ENCODE measurements around the gene HBD.

Gene HBD

DNA sequence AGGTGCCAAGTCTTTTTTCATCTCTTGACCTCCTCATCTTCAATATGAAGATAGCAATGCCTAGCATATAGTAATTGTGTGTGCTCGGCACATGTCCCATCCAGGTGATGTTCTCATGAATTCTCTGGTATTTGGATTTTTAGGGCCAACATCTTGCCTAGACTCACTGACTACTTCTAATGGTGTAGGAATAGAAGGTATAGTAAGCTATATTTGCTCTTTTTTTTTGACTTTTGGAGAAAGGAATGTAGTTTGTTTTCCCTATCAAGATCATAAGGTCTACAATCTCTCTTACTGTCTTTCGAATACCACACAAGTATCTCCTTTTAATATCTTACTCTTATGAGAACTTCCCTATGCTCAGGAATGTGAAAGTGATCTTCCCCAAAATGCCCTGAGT, 3.2 kb downstream of the HBD start:
- DNase-seq, result no peak

DNA sequence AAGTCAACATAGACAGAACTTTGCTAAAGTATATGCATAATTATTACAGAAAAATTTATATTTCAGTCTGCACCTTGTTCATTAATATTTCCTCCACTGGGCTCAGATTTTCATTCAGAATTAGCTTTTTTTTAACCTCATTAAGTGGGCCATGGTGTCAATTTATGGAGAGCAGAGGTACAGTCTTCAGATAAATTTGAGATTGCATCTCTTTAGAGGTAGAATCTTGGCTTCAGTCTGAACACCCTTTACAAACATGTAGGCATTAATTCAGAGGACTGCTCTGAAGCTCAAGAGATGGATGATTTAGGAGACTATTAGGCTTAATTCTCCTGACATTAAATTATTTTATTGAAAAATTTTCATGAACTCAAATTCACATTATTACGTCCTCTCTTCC, 4.0 kb downstream of the HBD start:
- DNase-seq, result no peak

DNA sequence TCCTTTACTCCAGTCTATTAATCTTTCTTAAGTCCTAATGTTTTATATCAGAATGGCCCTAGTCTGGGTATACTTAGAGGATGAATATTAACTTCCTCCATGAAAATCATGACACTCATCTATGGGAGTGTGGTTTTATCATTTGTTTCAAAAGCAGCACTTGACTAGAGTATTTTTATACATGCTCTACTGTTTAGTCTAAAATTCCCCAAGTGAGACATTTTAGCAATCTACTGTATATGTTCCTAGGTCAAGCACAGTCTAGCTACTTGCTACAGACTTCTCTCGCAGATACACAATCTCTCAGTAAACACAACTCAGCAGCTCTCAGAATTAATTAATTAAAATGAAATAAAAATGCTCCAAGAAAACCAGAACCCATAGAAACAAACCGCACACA, 4.5 kb downstream of the HBD start:
- no peak for DNase-seq

DNA sequence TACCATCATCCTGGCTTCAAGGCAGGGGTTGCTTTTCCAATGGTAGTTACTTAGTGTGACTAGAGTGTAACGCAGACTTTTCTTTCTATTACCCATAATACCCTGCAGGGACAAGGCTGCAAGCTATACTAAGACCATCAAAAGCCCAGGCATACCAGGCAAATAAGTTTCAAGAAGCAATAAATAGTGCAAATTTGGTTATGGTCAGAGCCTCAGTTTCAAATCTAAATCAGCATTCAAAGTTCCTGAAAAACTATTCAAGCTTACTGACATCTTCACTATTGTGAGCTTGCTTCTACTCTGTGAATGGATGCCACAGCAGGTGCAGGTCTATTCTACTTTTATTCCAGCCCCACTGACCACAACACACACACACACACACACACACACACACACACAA, 4.9 kb downstream of the HBD start:
- DNase-seq, result no peak

DNA sequence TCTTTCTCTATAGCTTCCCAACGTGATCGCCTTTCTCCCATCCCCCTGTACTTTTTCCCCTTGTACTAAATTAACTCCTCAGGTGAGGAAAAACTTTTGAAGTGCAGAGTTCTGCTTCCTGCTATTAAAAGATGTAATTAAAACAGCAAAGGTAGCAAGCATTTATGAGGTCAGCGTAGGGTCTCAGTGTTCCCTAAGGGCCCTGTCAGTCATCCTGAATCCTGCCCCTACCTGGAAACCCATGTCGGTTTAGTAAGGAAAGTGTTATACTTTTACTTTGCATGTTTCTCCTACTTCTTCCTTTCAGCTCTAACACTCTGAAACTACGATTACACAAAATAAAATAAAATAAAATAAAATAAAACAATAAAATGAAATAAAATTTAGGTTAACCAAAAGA, 6.2 kb downstream of the HBD start:
- no peak for DNase-seq

DNA sequence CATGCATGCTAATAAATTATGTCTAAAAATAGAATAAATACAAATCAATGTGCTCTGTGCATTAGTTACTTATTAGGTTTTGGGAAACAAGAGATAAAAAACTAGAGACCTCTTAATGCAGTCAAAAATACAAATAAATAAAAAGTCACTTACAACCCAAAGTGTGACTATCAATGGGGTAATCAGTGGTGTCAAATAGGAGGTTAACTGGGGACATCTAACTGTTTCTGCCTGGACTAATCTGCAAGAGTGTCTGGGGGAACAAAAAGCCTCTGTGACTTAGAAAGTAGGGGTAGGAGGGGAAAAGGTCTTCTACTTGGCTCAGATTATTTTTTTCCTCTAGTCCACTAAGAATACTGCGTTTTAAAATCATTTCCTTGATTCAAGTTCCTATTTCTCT, 6.6 kb downstream of the HBD start:
- no peak for DNase-seq

DNA sequence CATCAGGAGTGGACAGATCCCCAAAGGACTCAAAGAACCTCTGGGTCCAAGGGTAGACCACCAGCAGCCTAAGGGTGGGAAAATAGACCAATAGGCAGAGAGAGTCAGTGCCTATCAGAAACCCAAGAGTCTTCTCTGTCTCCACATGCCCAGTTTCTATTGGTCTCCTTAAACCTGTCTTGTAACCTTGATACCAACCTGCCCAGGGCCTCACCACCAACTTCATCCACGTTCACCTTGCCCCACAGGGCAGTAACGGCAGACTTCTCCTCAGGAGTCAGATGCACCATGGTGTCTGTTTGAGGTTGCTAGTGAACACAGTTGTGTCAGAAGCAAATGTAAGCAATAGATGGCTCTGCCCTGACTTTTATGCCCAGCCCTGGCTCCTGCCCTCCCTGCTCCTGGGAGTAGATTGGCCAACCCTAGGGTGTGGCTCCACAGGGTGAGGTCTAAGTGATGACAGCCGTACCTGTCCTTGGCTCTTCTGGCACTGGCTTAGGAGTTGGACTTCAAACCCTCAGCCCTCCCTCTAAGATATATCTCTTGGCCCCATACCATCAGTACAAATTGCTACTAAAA, 7.5 kb downstream of the HBD start, which contains the start of gene HBB:
Gene HBB, minus strand, starts transcription at position 340 of the 579 bp plus-strand sequence. Its CDS starts 50 bp downstream, at position 290.
- no peak for DNase-seq

DNA sequence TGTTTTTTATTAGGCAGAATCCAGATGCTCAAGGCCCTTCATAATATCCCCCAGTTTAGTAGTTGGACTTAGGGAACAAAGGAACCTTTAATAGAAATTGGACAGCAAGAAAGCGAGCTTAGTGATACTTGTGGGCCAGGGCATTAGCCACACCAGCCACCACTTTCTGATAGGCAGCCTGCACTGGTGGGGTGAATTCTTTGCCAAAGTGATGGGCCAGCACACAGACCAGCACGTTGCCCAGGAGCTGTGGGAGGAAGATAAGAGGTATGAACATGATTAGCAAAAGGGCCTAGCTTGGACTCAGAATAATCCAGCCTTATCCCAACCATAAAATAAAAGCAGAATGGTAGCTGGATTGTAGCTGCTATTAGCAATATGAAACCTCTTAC, 8.8 kb downstream of the HBD start:
- no peak for DNase-seq

DNA sequence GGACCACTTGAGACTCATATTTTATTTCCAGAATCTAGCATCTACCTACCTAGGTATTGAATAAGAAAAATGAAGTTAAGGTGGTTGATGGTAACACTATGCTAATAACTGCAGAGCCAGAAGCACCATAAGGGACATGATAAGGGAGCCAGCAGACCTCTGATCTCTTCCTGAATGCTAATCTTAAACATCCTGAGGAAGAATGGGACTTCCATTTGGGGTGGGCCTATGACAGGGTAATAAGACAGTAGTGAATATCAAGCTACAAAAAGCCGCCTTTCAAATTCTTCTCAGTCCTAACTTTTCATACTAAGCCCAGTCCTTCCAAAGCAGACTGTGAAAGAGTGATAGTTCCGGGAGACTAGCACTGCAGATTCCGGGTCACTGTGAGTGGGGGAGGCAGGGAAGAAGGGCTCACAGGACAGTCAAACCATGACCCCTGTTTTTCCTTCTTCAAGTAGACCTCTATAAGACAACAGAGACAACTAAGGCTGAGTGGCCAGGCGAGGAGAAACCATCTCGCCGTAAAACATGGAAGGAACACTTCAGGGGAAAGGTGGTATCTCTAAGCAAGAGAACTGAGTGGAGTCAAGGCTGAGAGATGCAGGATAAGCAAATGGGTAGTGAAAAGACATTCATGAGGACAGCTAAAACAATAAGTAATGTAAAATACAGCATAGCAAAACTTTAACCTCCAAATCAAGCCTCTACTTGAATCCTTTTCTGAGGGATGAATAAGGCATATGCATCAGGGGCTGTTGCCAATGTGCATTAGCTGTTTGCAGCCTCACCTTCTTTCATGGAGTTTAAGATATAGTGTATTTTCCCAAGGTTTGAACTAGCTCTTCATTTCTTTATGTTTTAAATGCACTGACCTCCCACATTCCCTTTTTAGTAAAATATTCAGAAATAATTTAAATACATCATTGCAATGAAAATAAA, 9.5 kb downstream of the HBD start:
- DNase-seq, result no peak

DNA sequence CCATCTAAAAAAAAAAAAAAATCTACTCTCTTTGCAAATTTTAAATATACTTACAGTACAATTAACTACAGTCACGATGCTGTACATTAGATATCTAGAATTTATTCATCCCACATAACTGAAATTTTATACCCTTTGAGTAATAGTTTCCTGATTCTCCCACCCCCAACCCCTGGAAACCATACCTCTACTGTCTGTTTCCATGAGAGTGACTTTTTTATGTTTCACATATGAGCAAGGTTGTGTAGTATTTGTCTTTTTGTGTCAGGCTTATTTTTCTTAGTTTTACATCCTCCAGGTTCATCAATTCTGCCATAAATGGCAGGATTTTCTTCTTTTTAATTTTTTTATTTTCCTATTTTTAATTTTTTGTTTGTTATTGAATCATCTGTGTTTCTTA, 10.6 kb downstream of the HBD start:
- no peak for DNase-seq

DNA sequence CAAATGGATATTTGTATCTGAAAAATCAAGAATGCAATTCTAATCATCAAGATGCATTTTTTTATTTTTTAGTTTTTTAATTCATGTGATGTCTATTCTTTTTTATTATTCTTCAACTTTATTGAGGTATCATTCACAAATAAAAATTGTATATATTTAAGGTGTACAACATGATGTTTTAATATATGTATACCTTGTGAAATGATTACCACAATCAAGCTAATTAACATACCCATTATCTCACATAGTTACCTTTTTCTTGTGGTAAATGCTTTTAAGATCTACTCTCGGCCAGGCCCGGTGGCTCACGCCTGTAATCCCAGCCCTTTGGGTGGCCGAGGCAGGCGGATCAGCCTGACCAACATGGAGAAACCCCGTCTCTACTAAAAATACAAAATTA, 11.1 kb downstream of the HBD start:
- DNase-seq, result no peak

DNA sequence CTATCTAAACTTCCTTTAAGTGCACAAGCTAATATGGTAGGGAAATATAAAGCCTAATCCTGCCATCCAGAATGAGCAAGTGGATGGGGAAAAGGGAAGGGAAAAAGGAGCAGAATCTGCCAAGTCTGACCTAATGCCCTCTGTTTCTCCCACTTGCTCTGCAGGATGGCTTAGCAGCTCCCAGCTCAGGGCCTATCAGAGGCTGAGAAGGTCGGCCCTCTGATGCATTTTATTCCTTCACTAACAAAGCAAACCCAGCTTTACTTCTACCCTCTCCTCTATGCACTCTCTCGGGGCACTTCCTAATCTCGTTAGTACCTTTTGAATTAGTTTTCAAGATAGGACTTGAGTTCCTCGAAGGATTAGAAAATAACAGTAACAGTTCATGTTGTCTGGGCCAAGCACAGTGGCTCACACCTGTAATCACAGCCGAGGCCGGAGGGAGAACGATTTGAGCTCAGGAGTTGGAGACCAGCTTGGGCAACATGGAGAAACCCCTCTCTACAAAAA, 23.9 kb downstream of the HBD start:
- no peak for DNase-seq

DNA sequence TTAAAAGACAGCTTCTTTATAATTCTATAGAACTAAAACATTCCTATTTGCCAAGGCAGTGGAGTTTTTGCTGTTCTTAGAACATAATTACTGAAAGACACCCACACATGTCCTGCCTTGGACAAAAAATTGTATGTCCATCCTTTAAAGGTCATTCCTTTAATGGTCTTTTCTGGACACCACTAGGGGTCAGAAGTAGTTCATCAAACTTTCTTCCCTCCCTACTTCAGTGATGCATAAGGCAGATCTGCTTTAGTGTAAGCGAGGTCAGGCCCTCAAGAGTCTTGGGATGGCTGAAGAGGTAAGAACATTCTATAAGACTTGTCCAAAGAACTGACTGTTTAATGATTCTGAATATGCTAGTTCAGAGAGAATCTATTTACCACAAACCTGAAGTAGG, 29.5 kb downstream of the HBD start:
- DNase-seq, result no peak

DNA sequence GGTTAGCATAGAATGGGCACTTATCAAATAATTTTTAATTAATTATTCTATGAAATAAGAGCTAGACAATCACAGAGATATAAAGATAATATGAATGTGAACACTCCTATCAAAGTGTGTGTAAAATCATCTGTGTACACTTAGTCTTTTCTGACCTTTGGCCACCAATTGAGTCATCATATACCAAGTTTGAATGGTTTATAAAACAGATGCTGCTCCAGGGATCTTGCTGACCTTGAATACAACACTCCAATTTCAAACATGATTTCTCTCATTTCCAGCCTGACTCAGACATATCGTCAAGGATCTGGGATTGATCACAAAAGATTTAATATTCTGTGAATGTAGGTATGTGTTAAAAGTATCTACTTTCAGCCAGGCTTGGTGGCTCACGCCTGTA, 30.9 kb downstream of the HBD start:
- no peak for DNase-seq

DNA sequence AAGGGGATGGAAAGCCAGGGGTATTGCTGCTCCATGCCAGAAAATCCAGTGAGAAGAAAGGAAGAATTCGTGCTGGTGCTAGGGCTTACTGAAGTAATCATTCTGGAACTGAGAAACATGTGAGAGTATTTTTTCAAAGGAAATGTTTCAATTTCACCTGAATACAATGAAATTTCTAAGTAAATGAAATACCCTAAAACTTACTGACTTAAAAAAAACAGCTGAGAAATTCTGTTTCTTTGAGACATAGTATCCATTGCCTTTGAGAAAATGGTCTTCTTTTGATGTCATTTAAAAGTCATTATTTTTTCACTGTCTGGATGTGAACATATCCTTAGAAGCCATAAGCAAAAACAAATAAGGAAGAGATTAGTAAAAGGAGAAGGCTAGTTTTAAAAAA, 33.7 kb downstream of the HBD start, which contains the start of gene OR51V1:
Gene OR51V1, minus strand, starts transcription at position 101 of the 400 bp plus-strand sequence. Its CDS starts 0 bp downstream, at position 101.
- DNase-seq, result no peak

DNA sequence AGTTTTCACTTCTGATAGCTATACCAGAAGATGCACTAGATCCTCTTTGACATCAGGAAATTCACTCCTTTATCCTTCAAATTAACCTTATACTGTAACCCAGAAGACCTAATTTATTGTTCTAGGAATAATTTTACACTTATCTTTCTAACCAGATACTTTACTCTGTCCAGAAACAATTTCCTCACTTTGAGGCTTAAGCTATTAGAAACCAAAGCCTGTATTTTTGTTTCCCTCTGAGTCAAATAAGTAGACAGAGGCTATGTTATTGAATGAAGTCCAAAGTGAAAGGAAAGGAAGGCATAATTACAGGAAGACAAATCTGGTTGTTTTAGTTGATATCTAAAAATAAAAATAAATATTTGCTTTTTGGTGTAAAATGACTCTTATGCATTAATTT, 36.0 kb downstream of the HBD start:
- no peak for DNase-seq

DNA sequence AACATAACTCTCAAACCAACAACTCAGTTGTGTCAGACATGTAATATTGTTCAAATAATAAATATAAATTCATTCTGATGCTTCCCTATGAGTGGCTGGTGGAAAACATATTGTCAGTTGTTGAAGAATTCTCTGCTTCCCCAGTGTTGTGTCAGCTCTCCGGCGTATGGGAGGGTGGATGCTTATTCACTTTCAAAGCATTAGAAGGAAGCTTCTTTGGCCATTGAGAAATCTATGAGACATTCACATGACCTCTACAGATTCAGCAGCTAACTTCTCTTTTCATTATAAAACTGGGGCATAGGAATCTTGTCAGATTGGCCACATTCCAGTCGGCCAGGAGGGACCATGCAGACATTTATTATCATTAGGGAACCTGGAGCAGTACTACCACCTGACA, 36.7 kb downstream of the HBD start:
- DNase-seq, result no peak

DNA sequence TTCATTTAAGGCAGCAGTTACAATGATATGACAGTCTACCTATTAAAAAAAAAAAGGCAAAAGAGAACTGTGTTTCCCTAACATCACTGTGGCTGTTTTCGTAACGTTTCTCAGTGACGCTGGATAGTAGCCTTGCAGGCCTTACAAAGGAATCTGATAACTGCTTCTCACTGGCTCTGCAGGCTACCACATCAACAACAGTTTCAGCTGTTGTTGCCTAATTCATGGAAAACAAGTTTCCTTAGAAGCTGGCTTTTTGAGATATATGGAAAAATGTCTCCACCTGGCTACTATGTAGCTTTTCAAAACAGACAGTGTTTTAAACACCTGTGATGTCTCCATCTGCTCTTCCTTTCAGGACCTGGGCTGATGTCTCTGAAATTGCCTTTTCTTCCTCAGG, 37.6 kb downstream of the HBD start:
- no peak for DNase-seq

DNA sequence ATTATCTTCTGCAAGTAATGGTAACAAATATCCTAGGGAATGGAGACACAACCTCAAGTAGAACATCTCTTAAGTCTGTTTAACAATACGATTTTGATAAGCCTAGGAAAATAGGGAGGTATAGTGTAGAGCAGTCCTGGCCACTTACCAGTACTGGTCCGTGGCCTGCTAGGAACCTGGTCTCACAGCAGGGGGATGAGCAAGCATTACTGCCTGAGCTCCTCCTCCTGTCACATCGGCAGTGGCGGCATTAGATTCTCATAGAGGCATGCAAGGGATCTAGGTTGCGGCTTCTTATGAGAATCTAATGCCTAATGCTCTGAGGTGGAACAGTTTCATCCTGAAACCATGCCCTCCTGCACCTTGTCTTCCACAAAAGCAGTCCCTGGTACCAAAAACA, 38.2 kb downstream of the HBD start:
- DNase-seq, result no peak

DNA sequence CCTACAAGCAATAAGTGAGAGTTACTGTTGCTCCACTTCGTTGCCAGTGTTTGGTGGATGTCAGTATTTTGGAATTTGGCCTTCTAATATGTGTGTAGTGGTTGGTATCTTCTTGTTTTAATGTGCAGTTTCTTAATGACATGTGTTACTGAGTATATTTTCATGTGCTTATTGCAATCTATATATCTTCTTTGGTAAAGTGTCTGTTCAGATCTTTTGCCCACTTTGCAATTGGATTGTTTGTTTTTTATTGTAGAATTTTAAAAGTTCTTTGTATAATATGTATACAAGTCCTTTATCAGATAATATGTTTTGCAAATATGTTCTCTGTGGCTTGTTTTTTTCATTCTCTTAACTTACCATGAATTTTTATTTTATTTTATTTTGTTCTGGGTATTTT, 41.5 kb downstream of the HBD start:
- no peak for DNase-seq

DNA sequence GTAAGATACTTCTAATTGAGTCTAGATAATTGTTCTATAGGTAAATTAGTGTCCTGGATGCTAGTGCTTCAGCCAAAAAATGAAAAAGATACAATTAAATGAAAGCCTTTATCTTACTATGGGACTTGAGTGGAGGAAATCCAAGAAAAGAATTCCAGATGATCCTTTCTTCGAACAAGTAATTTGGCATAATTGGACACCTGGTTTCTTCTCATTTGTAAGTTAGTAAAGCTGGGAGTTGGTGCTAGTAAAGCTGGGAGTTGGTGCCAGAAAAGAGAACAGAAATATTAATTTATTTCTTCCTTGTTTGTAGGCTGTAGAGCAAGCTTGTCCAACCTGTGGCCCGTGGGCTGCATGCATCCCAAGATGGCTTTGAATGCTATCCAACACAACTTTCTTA, 46.1 kb downstream of the HBD start:
- no peak for DNase-seq
